GM23338 (cell line): ENCODE results near the gene CDH23. TPM values are rescaled to one million over a fixed set of nuclear protein-coding genes. Genes with fewer than 3 reads are reported as not detected.

ENCODE experiments used
- ATAC-seq: fragments of 200-7000 bp; cut with Tn5 transposase; 3 replicates; pipeline ENCODE4 v1.9.1; 2020
- DNase-seq: peaks from one replicate; pipeline ENCODE4 v3.0.0-alpha.2; 2015; ENCODE audit warnings: low spot score
- H2AFZ ChIP-seq: fragments of 200-600 bp; sonication (generic); 2 replicates; pipeline ENCODE4 v1.8.0; 2016; ENCODE audit warnings: antibody characterized with exemption, mild to moderate bottlenecking, moderate library complexity
- H3F3A ChIP-seq: fragments of 200-600 bp; sonication (generic); replicated peaks from 2 replicates; pipeline ENCODE4 v1.8.0; 2017; ENCODE audit warnings: antibody characterized with exemption, mixed run types, low read depth
- H3K27ac ChIP-seq: fragments of 200-600 bp; sonication (generic); 2 replicates; pipeline ENCODE4 v1.6.1; 2016; ENCODE audit warnings: low read depth
- H3K27me3 ChIP-seq: fragments of 200-600 bp; sonication (generic); 2 replicates; pipeline ENCODE4 v1.8.0; 2016; ENCODE audit warnings: mild to moderate bottlenecking, mixed run types, moderate library complexity; ENCODE audit not compliant: insufficient read depth
- H3K36me3 ChIP-seq: fragments of 200-600 bp; sonication (generic); 2 replicates; pipeline ENCODE4 v1.8.0; 2016; ENCODE audit warnings: mild to moderate bottlenecking; ENCODE audit not compliant: insufficient read depth
- H3K4me1 ChIP-seq: fragments of 200-600 bp; sonication (generic); 2 replicates; pipeline ENCODE4 v1.8.0; 2016; ENCODE audit warnings: mild to moderate bottlenecking, moderate library complexity; ENCODE audit not compliant: insufficient read depth
- H3K4me2 ChIP-seq: fragments of 200-600 bp; sonication (generic); 2 replicates; pipeline ENCODE4 v1.7.1; 2017; ENCODE audit warnings: mixed run types
- H3K4me3 ChIP-seq: fragments of 200-600 bp; sonication (generic); 2 replicates; pipeline ENCODE4 v1.6.1; 2016; ENCODE audit warnings: mixed run types
- H3K79me2 ChIP-seq: fragments of 200-600 bp; sonication (generic); replicated peaks from 2 replicates; pipeline ENCODE4 v1.8.0; 2017; ENCODE audit warnings: mild to moderate bottlenecking; ENCODE audit not compliant: insufficient read depth
- H3K9me2 ChIP-seq: fragments of 200-600 bp; sonication (generic); 2 replicates; pipeline ENCODE4 v1.8.0; 2017; ENCODE audit not compliant: insufficient read depth
- H4K20me1 ChIP-seq: fragments of 200-600 bp; sonication (generic); replicated peaks from 2 replicates; pipeline ENCODE4 v1.8.0; 2017; ENCODE audit warnings: mild to moderate bottlenecking; ENCODE audit not compliant: insufficient read depth
- H3K27ac Mint-ChIP-seq: 2 replicates; pipeline ENCODE4 v1.8.0; 2020; ENCODE audit warnings: inconsistent platforms, mild to moderate bottlenecking, moderate library complexity, mixed read lengths
- H3K27me3 Mint-ChIP-seq: 3 replicates; pipeline ENCODE4 v1.8.0; 2022; ENCODE audit warnings: low read depth, mild to moderate bottlenecking, moderate library complexity, mixed read lengths, inconsistent platforms; ENCODE audit not compliant: insufficient read depth, poor library complexity
- H3K36me3 Mint-ChIP-seq: 3 replicates; pipeline ENCODE4 v1.8.0; 2021; ENCODE audit warnings: low read depth, mild to moderate bottlenecking, inconsistent platforms, moderate library complexity, mixed read lengths
- H3K4me1 Mint-ChIP-seq: 3 replicates; pipeline ENCODE4 v1.8.0; 2020; ENCODE audit warnings: mild to moderate bottlenecking, inconsistent platforms, mixed read lengths
- H3K4me3 Mint-ChIP-seq: 3 replicates; pipeline ENCODE4 v1.8.0; 2021; ENCODE audit warnings: moderate library complexity, mild to moderate bottlenecking, inconsistent platforms, mixed read lengths
- H3K9me3 Mint-ChIP-seq: 3 replicates; pipeline ENCODE4 v1.8.0; 2020; ENCODE audit warnings: moderate library complexity, mild to moderate bottlenecking, inconsistent platforms, mixed read lengths
- CREB1 ChIP-seq: fragments of 250-450 bp; sonication (Bioruptor Pico); IDR thresholded peaks from 2 replicates; pipeline ENCODE4 v1.5.0; 2020; ENCODE audit warnings: low read depth, mild to moderate bottlenecking, moderate library complexity
- ETS1 ChIP-seq: IDR thresholded peaks from 2 replicates; pipeline ENCODE4 v1.6.1; 2016; ENCODE audit warnings: antibody characterized with exemption
- EZH2 ChIP-seq: fragments of 200-600 bp; sonication (generic); IDR thresholded peaks from one replicate; pipeline ENCODE4 v1.8.0; 2017; ENCODE audit warnings: antibody characterized with exemption, mild to moderate bottlenecking, low read depth; ENCODE audit not compliant: unreplicated experiment
- EZH2phosphoT487 ChIP-seq: fragments of 200-600 bp; sonication (generic); IDR thresholded peaks from one replicate; pipeline ENCODE4 v1.8.1; 2018; ENCODE audit warnings: antibody characterized with exemption; ENCODE audit not compliant: unreplicated experiment
- JUNB ChIP-seq: IDR thresholded peaks from one replicate; pipeline ENCODE4 v1.6.1; 2016; ENCODE audit warnings: antibody characterized with exemption; ENCODE audit not compliant: unreplicated experiment
- NANOG ChIP-seq: IDR thresholded peaks from 2 replicates; pipeline ENCODE4 v1.6.1; 2016; ENCODE audit warnings: antibody characterized with exemption, borderline replicate concordance
- POLR2AphosphoS5 ChIP-seq: IDR thresholded peaks from 2 replicates; pipeline ENCODE4 v1.6.1; 2016; ENCODE audit warnings: antibody characterized with exemption, low read depth
- REST ChIP-seq: IDR thresholded peaks from one replicate; pipeline ENCODE4 v1.6.1; 2018; ENCODE audit warnings: antibody characterized with exemption; ENCODE audit not compliant: unreplicated experiment
- polyA plus RNA-seq: library from polyadenylated mRNA; unstranded; fragments of >200 nt; fragmentation: Nextera tagmentation; extraction: Ambion mirVana; gene quantifications from 2 replicates; pipeline ENCODE4 v1.2.1, GENCODE V29; 2016
- total RNA-seq: library from RNA; depleted of rRNA; stranded (reverse); fragments of >200 nt; shearing (Covaris generic); gene quantifications from 2 replicates; pipeline ENCODE4 v1.2.3, GENCODE V29; 2014

CDH23 gene
- total and polyA plus RNA-seq, 2 experiments from 2014 or later, result 0.95 to 4.3 TPM

DNA sequence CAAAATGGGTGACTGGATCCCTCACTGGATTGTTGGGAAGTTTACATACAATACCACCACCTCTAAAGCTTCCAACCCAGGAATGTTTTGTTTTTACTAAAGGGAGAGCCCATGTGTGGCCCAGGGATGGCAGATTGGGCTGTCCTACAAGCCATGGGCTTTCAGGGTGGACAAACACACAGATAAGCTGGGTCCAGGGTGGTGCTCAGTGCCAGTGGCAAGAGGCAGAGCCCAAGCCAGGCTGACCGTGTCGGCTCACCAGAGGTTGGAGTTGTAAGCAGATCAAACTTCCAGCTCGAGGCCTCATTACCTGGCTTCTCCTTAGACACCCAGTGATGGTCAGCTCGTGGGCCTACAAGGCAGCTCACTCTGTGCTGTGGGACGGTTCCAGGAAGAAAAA lies 52.3 kb downstream of the CDH23 start (continued):
- no peak for TF ChIP-seq REST
- no peak for TF ChIP-seq EZH2
- no peak for TF ChIP-seq JUNB
- no peak for TF ChIP-seq POLR2AphosphoS5

DNA sequence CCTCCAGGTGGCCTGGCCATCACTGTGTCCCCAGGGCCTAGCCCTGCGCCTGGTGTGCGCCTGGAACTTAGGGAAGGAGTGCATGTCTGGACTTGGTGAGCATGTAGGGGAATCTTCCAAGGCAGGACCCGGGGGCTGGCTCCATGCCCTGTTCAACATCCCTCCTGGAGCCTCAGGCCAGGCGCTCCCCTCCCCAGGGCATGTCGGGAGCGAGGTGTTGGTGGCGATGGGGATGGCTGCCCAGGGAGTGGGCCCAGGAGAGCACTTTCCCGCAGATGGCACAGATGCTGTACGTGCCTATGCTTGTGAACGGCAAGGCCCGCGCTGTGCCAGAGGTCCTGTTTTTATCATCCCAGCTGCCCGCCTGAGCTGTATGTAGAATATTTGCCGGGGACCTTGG lies 55.0 kb downstream of the CDH23 start:
- no peak for ATAC-seq
- no peaks in the 10 kb centered on the region; the same call in 2 of the 3 replicates for H3K4me1 Mint-ChIP-seq

More for the DNA sequence above, 55.0 kb downstream of the CDH23 start:
- no peaks in the 10 kb centered on the region for H3K9me2 ChIP-seq
- no peak overlapping the region for H3K4me3 ChIP-seq
- H3K9me3 Mint-ChIP-seq, result no peaks in the 10 kb centered on the region
- H3K27ac ChIP-seq, result no peak overlapping the region
- no peaks in the 10 kb centered on the region for H3K36me3 Mint-ChIP-seq
- no peaks in the 10 kb centered on the region for H3K27me3 ChIP-seq
- TF ChIP-seq REST, result no peak
- no peak for TF ChIP-seq JUNB
- TF ChIP-seq NANOG, result no peak
- TF ChIP-seq CREB1, result no peak
- no peak for TF ChIP-seq ETS1
- no peak for TF ChIP-seq EZH2phosphoT487
- H2AFZ ChIP-seq, result no peak overlapping the region
- no peak overlapping the region for H3K27ac Mint-ChIP-seq
- H3K79me2 ChIP-seq, result no peaks in the 10 kb centered on the region
- no peak for DNase-seq
- peaks cover 2% of the 10 kb centered on the region for H3K27me3 Mint-ChIP-seq
- no peak overlapping the region for H3K4me2 ChIP-seq
- H3K4me1 ChIP-seq, result no peaks in the 10 kb centered on the region
- no peaks in the 10 kb centered on the region for H4K20me1 ChIP-seq
- H3F3A ChIP-seq, result no peaks in the 10 kb centered on the region
- no peaks in the 10 kb centered on the region for H3K36me3 ChIP-seq
- no peak overlapping the region for H3K4me3 Mint-ChIP-seq
